ENCODE data around the gene ZNF175.

DNA sequence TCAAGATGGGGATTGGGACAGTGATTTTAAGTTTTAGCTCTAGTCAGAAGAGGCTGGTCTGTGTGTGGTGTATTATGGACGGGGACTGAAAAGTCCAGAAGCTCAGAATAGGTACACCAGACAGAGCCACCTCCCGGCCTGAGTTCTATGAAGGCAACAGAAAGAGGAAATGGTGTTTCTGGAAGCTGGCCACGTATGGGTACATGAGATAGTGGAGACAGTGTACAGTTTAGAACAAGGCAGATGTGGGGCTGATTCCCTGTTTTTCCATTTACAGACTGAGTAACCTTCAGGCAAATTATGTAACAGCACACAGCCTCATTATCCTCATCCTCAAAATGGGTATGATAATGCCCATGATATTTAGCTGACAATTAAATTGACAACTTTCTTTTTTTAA, 1.3 kb downstream of the ZNF175 start:
- TF ChIP-seq FOXM1 (IDR thresholded peaks at IDR 0.05; ENCODE audit: borderline replicate concordance) (no peak), TARDBP (IDR thresholded peaks at IDR 0.05) (no peak), NFRKB (IDR thresholded peaks at IDR 0.05) (no peak), SP1 (IDR thresholded peaks at IDR 0.05) (no peak), SUZ12 (IDR thresholded peaks at IDR 0.05) (no peak), BHLHE40 (IDR thresholded peaks at IDR 0.05; ENCODE audit: borderline replicate concordance) (no peak), ARNT (IDR thresholded peaks at IDR 0.05) (no peak), ELF4 (IDR thresholded peaks at IDR 0.05) (no peak), FOXK2 (IDR thresholded peaks at IDR 0.05) (no peak)
- TF ChIP-seq, protein P1, sequence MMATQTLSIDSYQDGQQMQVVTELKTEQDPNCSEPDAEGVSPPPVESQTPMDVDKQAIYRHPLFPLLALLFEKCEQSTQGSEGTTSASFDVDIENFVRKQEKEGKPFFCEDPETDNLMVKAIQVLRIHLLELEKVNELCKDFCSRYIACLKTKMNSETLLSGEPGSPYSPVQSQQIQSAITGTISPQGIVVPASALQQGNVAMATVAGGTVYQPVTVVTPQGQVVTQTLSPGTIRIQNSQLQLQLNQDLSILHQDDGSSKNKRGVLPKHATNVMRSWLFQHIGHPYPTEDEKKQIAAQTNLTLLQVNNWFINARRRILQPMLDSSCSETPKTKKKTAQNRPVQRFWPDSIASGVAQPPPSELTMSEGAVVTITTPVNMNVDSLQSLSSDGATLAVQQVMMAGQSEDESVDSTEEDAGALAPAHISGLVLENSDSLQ (IDR thresholded peaks at IDR 0.05) = no peak
